CD4-positive, alpha-beta T cell treated with Interleukin-6 for 4 hours (primary cell): ENCODE data around the gene DUSP28.
"Not testable (repeated sequence)": the region's sequence is repeated elsewhere in the genome, so short reads cannot be mapped to it uniquely, and the experiment has no call there.

ENCODE experiments used
- DNase-seq: peaks from one replicate; pipeline ENCODE4 v3.0.0-alpha.2; 2020; ENCODE audit warnings: mixed read lengths

Gene DUSP28

GRCh38 chr2:240560084-240560479 is at the start of gene DUSP28:
Gene DUSP28 (plus strand): TSS chr2:240560357. CDS start chr2:240560685, 328 bp downstream.
- DNase-seq = peak; percentile 92

GRCh38 chr2:240510513-240511210 is 49.5 kb upstream of the DUSP28 start:
- DNase-seq = no peak

- DNase-seq = no peak
These were observed 48.6 kb upstream of the DUSP28 start for GRCh38 chr2:240511351-240512108.

GRCh38 chr2:240512109-240512485 is 48.1 kb upstream of the DUSP28 start:
- DNase-seq = no peak

- no peak for DNase-seq
These were observed 47.3 kb upstream of the DUSP28 start for GRCh38 chr2:240512666-240513535.

- DNase-seq = peak; percentile 92
These were observed 46.4 kb upstream of the DUSP28 start for GRCh38 chr2:240513549-240514287.

GRCh38 chr2:240514631-240515030 is 45.5 kb upstream of the DUSP28 start:
- DNase-seq = no peak

- no peak for DNase-seq
These were observed 42.8 kb upstream of the DUSP28 start for GRCh38 chr2:240517342-240517741.

GRCh38 chr2:240518981-240519380 is 41.2 kb upstream of the DUSP28 start:
- DNase-seq = no peak

- DNase-seq = no peak
These were observed 40.6 kb upstream of the DUSP28 start for GRCh38 chr2:240519396-240520129.

GRCh38 chr2:240520130-240520973 is 39.8 kb upstream of the DUSP28 start:
- DNase-seq = no peak

- DNase-seq = no peak
These were observed 39.2 kb upstream of the DUSP28 start for GRCh38 chr2:240520974-240521350.

GRCh38 chr2:240521885-240522284 is 38.3 kb upstream of the DUSP28 start:
- DNase-seq = not testable (repeated sequence)

GRCh38 chr2:240522406-240522805 is 37.8 kb upstream of the DUSP28 start:
- no peak for DNase-seq

GRCh38 chr2:240523451-240524281 is 36.5 kb upstream of the DUSP28 start:
- DNase-seq = no peak

- no peak for DNase-seq
These were observed 35.0 kb upstream of the DUSP28 start for GRCh38 chr2:240524963-240525718.

- DNase-seq = no peak
These were observed 34.4 kb upstream of the DUSP28 start for GRCh38 chr2:240525802-240526201.

GRCh38 chr2:240526521-240526920 is 33.6 kb upstream of the DUSP28 start:
- no peak for DNase-seq

- DNase-seq = no peak
These were observed 32.9 kb upstream of the DUSP28 start for GRCh38 chr2:240527153-240527750.
